Heart right ventricle (tissue), 16 donors: ENCODE results near the gene EPS8L3. TPM values are rescaled to one million over a fixed set of nuclear protein-coding genes. Genes with fewer than 3 reads are reported as not detected.

Experiments
- ATAC-seq, 8 donors: fragments of 200-7000 bp; cut with Tn5 transposase; one replicate each; pipeline ENCODE4 v1.9.1; 2020; ENCODE audit warnings: mild to moderate bottlenecking in 8 of 8, moderate library complexity in 8 of 8, moderate number of reproducible peaks in 1 of 8
- DNase-seq, 2 donors: peaks; one replicate each; pipeline ENCODE4 v3.0.0-alpha.2; 2020
- H3K27ac ChIP-seq, 10 donors: fragments of 200-600 bp; sonication (generic) in 2 of 10; one replicate each; pipeline versions ENCODE4 v1.5.0 to v1.8.0; 2020 to 2022; ENCODE audit warnings: mild to moderate bottlenecking in 3 of 10
- H3K27me3 ChIP-seq, 7 donors: fragments of 200-600 bp; one replicate each; pipeline ENCODE4 v1.8.0; 2021 to 2022; ENCODE audit warnings: mild to moderate bottlenecking in 2 of 7
- H3K36me3 ChIP-seq, 9 donors: fragments of 200-600 bp; sonication (generic) in 1 of 9; one replicate each; pipeline versions ENCODE4 v1.5.0 to v1.8.0; 2020 to 2022; ENCODE audit warnings: mild to moderate bottlenecking in 2 of 9
- H3K4me1 ChIP-seq, 9 donors: fragments of 200-600 bp; sonication (generic) in 1 of 9; one replicate each; pipeline versions ENCODE4 v1.5.0 to v1.8.0; 2020 to 2022; ENCODE audit warnings: mild to moderate bottlenecking in 4 of 9
- H3K4me3 ChIP-seq, 10 donors: fragments of 200-600 bp; sonication (generic) in 2 of 10; one replicate each; pipeline versions ENCODE4 v1.5.0 to v1.8.0; 2020 to 2022; ENCODE audit warnings: mild to moderate bottlenecking in 7 of 10, moderate library complexity in 2 of 10
- H3K9me3 ChIP-seq, 11 donors: fragments of 200-600 bp in 10 of 11; sonication (generic) in 2 of 11; one replicate each; pipeline versions ENCODE4 v1.5.0 to v1.8.0; 2013 to 2022; ENCODE audit warnings: mild to moderate bottlenecking in 2 of 11, control low read depth in 1 of 11, moderate library complexity in 1 of 11
- CTCF ChIP-seq, 9 donors: fragments of 200-600 bp; sonication (generic) in 2 of 9; IDR thresholded peaks; one replicate each; pipeline versions ENCODE4 v1.5.0 to v1.8.0; 2021 to 2022; ENCODE audit warnings: antibody characterized with exemption in 9 of 9, mild to moderate bottlenecking in 5 of 9, moderate library complexity in 1 of 9
- WGBS, 2 donors: extraction: QIAGEN DNeasy Blood & Tissue Kit; methylation state at CpG; one replicate each; pipeline ENCODE4 v1.1.7; 2013; ENCODE audit warnings: inconsistent platforms in 1 of 2; 5-methylcytosine and 5-hydroxymethylcytosine counted together
- intact Hi-C, 10 donors: fragments of 100-400 bp; cut with DNase I; formaldehyde crosslinking; loops; one replicate each; pipeline versions ENCODE4 v1.11.1 to v1.14.2; 2022
- polyA plus RNA-seq, 2 donors: library from polyadenylated mRNA; stranded (reverse); fragments of 200-250 nt; gene quantifications; one replicate each; pipeline ENCODE4 v1.2.3, GENCODE V29; 2013
- total RNA-seq, 10 donors: library from RNA; stranded (reverse); fragmentation: NEBNext Ultra II Directional in 3 of 10; extraction: Animal tissue kit (Norgen Biotek cat#: 25700) in 3 of 10; gene quantifications; one replicate each; pipeline versions ENCODE4 v1.2.1 to v1.2.4, GENCODE V29; 2021 to 2023
- donor health status: Arrhythmogenic right ventricular cardiomyopathy.
- donor health status: ischemic (EF 13 %, LVEDD 7.1; RV severe dilation, severe dysfunction).
- donor health status: healthy with polysubstance abuse.
- donor health status: DM: no; HTN: yes; CAD: no.
- donor health status: DM: no; HTN: no; CAD: no.
- donor health status: ischemic (EF 25% LVEDD 6.9; RV normal size, moderate dysfunction).
- donor health status: ischemic (EF 25% LVEDD 5.7; RV mildly dilated, moderate dysfunction).
- donor health status: healthy.
- donor health status: DM: yes; HTN: yes; CAD: no.
- donor health status: Ischemic cardiomyopathy.
- donor health status: ischemic (EF 35%, LVEDD 5.7; RV mildly dilated, moderate dysfunction).
- donor health status: nonischemic (EF 11% LVEDD 7.7; RV severe dilation, severe dysfunction).
- donor health status: DM: yes; HTN: yes; CAD: no.
- donor health status: PGD.
- donor health status: ischemic (EF 29% LVEDD 5.4; RV normal size, mild dysfunction).
- donor health status: nonischemic (EF 23%, LVEDD 6.1; RV moderate dilation, normal function).

The EPS8L3 gene
- total and polyA plus RNA-seq, 12 donors = 0.49 to 0.61 (median 0.56) TPM; not detected in 9

GRCh38 chr1:109784551-109785252 lies 21.0 kb upstream of the EPS8L3 start:
- DNase-seq (peak in 1 of 2 donors; percentile 7), ATAC-seq (peak in 1 of 8 donors; percentile 7)
- 86 to 93% methylated on average over 5 of the region's 5 CpGs for WGBS, 2 donors
- H3K4me1 ChIP-seq = peaks cover 0 to 45% (median 18%) of the 10 kb centered on the region in 9 donors
- intact Hi-C loops = loop anchor here in 1 of 10 donors (5.0 kb wide), 1 partner anchor 128 kb away; the partner anchor contains the start of gene CSF1
- no peak overlapping the region for H3K27ac ChIP-seq
- H3K4me3 ChIP-seq = no peak overlapping the region
- no peak for TF ChIP-seq CTCF (IDR thresholded peaks at IDR 0.05)
- no peaks in the 10 kb centered on the region for H3K27me3 ChIP-seq
- H3K9me3 ChIP-seq = peaks cover 0 to 8% (median 0%) of the 10 kb centered on the region in 11 donors
- no peaks in the 10 kb centered on the region for H3K36me3 ChIP-seq

- no peak overlapping the region for H3K27ac ChIP-seq
- peaks cover 0 to 8% (median 0%) of the 10 kb centered on the region in 11 donors for H3K9me3 ChIP-seq
- peak in 1 of 2 donors; percentile 7 for DNase-seq
- H3K27me3 ChIP-seq = no peaks in the 10 kb centered on the region
- ATAC-seq = peak in 4 of 8 donors; percentile 10 to 25 (median 16)
- no peak overlapping the region for H3K4me3 ChIP-seq
- 68 to 71% methylated on average over 8 of the region's 8 CpGs for WGBS, 2 donors
- H3K36me3 ChIP-seq = no peaks in the 10 kb centered on the region
- intact Hi-C loops = no loop called here
- H3K4me1 ChIP-seq = peaks cover 0 to 45% (median 16%) of the 10 kb centered on the region in 9 donors
- TF ChIP-seq CTCF (IDR thresholded peaks at IDR 0.05) = no peak
Observed at GRCh38 chr1:109783436-109783835, 19.7 kb upstream of the EPS8L3 start.

DNA sequence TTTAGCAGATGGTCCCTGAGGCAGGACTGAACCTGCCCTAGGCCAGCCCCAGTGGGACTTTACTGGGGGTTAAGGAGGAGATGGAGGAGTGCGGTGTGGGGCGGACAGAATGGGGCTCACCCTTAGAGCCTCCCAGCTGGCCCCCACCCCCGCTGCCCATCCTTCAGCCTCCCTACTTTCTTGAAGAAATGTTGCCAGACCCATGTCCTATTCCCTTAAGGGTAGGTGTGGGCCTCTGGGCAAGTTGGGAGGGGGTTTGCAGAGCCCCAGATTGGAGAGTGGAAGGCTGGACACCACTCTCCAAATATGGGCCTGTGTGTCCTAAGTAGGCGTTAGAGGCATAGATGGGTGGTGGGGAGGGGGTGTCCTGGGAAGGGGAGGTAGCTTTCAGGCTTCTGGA lies 19.2 kb upstream of the EPS8L3 start:
- TF ChIP-seq CTCF (IDR thresholded peaks at IDR 0.05) = no peak
- intact Hi-C loops = no loop called here
- Histone ChIP-seq H3K36me3 (no peaks in the 10 kb centered on the region), H3K4me1 (peaks cover 0 to 45% (median 13%) of the 10 kb centered on the region in 9 donors), H3K4me3 (no peak overlapping the region), H3K27ac (no peak overlapping the region), H3K9me3 (peaks cover 0 to 8% (median 0%) of the 10 kb centered on the region in 11 donors), H3K27me3 (no peaks in the 10 kb centered on the region)
- WGBS, 2 donors = 94% methylated on average over 4 of the region's 4 CpGs
- ATAC-seq (no peak), DNase-seq (peak in 1 of 2 donors; percentile 8)

DNA sequence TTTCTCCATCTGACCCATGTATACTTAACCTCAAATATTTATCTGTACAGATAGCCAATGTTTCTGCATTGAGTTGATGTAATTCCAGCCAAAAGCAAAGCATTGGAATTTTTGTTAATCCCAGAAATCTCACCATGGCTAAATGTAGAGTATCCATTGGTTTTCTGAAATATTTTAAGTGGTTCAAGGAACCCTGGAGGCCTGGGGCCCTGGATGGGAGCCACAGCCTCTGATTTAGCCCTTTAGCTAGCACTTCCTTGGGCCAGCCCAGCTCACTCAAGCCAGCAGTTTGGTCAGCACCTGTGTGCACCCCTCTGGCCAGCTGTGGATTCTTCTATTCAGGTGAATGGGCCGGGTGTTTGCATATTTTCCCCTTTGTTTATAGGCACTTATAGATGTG lies 18.8 kb upstream of the EPS8L3 start:
- no peak overlapping the region for H3K4me3 ChIP-seq
- no peaks in the 10 kb centered on the region for H3K27me3 ChIP-seq
- intact Hi-C loops = no loop called here
- WGBS, 2 donors = 79 to 82% methylated on average over 1 of the region's 1 CpG
- no peaks in the 10 kb centered on the region for H3K36me3 ChIP-seq
- no peak for ATAC-seq
- DNase-seq = peak in 1 of 2 donors; percentile 4
- no peak overlapping the region for H3K27ac ChIP-seq
- H3K4me1 ChIP-seq = peaks cover 0 to 45% (median 13%) of the 10 kb centered on the region in 9 donors
- H3K9me3 ChIP-seq = peaks cover 0 to 8% (median 0%) of the 10 kb centered on the region in 11 donors
- TF ChIP-seq CTCF (IDR thresholded peaks at IDR 0.05) = no peak
